ENCODE data around the gene SIGLEC9. TPM values are rescaled to one million over a fixed set of nuclear protein-coding genes. Genes with fewer than 3 reads are reported as not detected.
A peak's percentile ranks its signal among the peaks of the same experiment; 100 is the strongest.

Gene SIGLEC9
- total RNA-seq, 1 donor from 2014 or later = not detected

- H3K4me3 Mint-ChIP-seq = no peak overlapping the region
- no peaks in the 10 kb centered on the region for H3K36me3 Mint-ChIP-seq
- peak overlapping the region; percentile 74 for H3K27ac Mint-ChIP-seq
- TF ChIP-seq CTCF (IDR thresholded peaks at IDR 0.05; ENCODE audit: unreplicated experiment) = no peak
- peaks cover 2% of the 10 kb centered on the region for H3K27me3 Mint-ChIP-seq (ENCODE audit: low read depth)
- peak in 1 of 2 experiments; percentile 35 for DNase-seq (ENCODE audit: low spot score in 2 of 2, unreplicated experiment in 2 of 2)
- peaks cover 23% of the 10 kb centered on the region for H3K4me1 Mint-ChIP-seq
- no peaks in the 10 kb centered on the region for H3K9me3 Mint-ChIP-seq
Measured at GRCh38 chr19:51156710-51157109, 32.0 kb downstream of the SIGLEC9 start.

DNA sequence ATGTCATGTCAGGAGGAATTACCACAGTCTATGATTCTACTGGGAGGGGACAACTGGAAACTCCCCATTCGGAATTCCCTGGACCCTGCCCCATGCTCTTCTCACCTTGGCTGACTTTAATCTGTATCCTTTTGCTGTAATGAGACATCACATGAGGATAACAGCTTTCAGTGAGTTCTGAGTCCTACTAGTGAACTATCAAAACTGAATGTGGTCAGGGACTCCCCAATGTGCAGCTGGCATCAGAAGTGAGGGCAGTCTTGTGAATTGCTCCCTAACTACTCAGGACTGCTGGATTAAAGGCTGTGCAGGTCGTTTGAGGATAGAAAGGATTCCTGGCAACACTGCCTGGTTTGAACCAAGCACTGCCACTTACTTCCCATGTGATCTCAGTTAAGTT, 32.6 kb downstream of the SIGLEC9 start:
- peak overlapping the region; percentile 9 for H3K27ac Mint-ChIP-seq
- no peaks in the 10 kb centered on the region for H3K9me3 Mint-ChIP-seq
- peaks cover 2% of the 10 kb centered on the region for H3K27me3 Mint-ChIP-seq (ENCODE audit: low read depth)
- no peaks in the 10 kb centered on the region for H3K36me3 Mint-ChIP-seq
- peak in 1 of 2 experiments; percentile 24 for DNase-seq (ENCODE audit: low spot score in 2 of 2, unreplicated experiment in 2 of 2)
- no peak for TF ChIP-seq CTCF (IDR thresholded peaks at IDR 0.05; ENCODE audit: unreplicated experiment)
- H3K4me3 Mint-ChIP-seq = no peak overlapping the region
- H3K4me1 Mint-ChIP-seq = peaks cover 23% of the 10 kb centered on the region

GRCh38 chr19:51158474-51159129, 33.9 kb downstream of the SIGLEC9 start:
- H3K27me3 Mint-ChIP-seq (ENCODE audit: low read depth) = peaks cover 2% of the 10 kb centered on the region
- TF ChIP-seq CTCF (IDR thresholded peaks at IDR 0.05; ENCODE audit: unreplicated experiment) = peak; percentile 35
- H3K36me3 Mint-ChIP-seq = no peaks in the 10 kb centered on the region
- H3K27ac Mint-ChIP-seq = no peak overlapping the region
- no peak overlapping the region for H3K4me3 Mint-ChIP-seq
- H3K4me1 Mint-ChIP-seq = peaks cover 23% of the 10 kb centered on the region
- no peaks in the 10 kb centered on the region for H3K9me3 Mint-ChIP-seq
- peak in 1 of 2 experiments; percentile 42 for DNase-seq (ENCODE audit: low spot score in 2 of 2, unreplicated experiment in 2 of 2)

GRCh38 chr19:51159656-51160055, 35.0 kb downstream of the SIGLEC9 start:
- DNase-seq (ENCODE audit: low spot score in 2 of 2, unreplicated experiment in 2 of 2) = no peak
- H3K27me3 Mint-ChIP-seq (ENCODE audit: low read depth) = peaks cover 2% of the 10 kb centered on the region
- TF ChIP-seq CTCF (IDR thresholded peaks at IDR 0.05; ENCODE audit: unreplicated experiment) = no peak
- peaks cover 23% of the 10 kb centered on the region for H3K4me1 Mint-ChIP-seq
- H3K4me3 Mint-ChIP-seq = no peak overlapping the region
- H3K27ac Mint-ChIP-seq = no peak overlapping the region
- H3K36me3 Mint-ChIP-seq = no peaks in the 10 kb centered on the region
- no peaks in the 10 kb centered on the region for H3K9me3 Mint-ChIP-seq

DNA sequence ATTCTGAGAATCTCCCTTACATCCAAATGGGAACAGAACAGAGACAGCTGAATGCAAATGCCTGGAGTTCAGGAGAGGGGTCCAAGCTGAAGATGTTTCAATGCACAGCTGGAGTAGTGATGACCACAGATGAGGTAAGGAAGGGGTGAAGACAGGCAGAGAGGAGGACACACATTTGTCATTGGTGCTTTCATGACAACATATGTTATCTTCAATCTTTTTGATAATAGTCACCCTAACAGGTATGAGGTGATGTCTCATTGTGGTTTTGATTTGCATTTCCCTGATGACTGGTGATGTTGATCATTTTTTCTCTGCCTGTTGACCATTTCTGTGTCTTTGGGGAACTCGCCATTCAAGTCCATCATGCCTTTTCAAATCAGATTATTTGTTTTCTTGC, 36.6 kb downstream of the SIGLEC9 start:
- no peak overlapping the region for H3K4me3 Mint-ChIP-seq
- DNase-seq (ENCODE audit: low spot score in 2 of 2, unreplicated experiment in 2 of 2) = no peak
- peaks cover 15% of the 10 kb centered on the region for H3K4me1 Mint-ChIP-seq
- H3K27me3 Mint-ChIP-seq (ENCODE audit: low read depth) = peaks cover 2% of the 10 kb centered on the region
- no peak for TF ChIP-seq CTCF (IDR thresholded peaks at IDR 0.05; ENCODE audit: unreplicated experiment)
- H3K9me3 Mint-ChIP-seq = no peaks in the 10 kb centered on the region
- no peaks in the 10 kb centered on the region for H3K36me3 Mint-ChIP-seq
- no peak overlapping the region for H3K27ac Mint-ChIP-seq
